ENCODE measurements around the gene BPIFA2. TPM values are rescaled to one million over a fixed set of nuclear protein-coding genes. Genes with fewer than 3 reads are reported as not detected.

Gene BPIFA2
- total and polyA plus RNA-seq, 9 of the 15 experiments (the other 6 are each of a cell fraction or from before 2014, with no cell fraction given), result not detected

GRCh38 chr20:33209789-33210188 lies 41.8 kb downstream of the BPIFA2 start (continued):
- TF ChIP-seq ARID4B (CRISPR knock-in tag; IDR thresholded peaks at IDR 0.05) (peak; percentile 63), ZBTB33 (CRISPR knock-in tag; IDR thresholded peaks at IDR 0.05) (no peak), ZNF431 (CRISPR knock-in tag; IDR thresholded peaks at IDR 0.05) (0 out of 2 replicates have a peak, but pooled peaks have one; percentile 30), E2F4 (CRISPR knock-in tag; IDR thresholded peaks at IDR 0.05; ENCODE audit: low read depth) (peak; percentile 86), SRF (CRISPR knock-in tag; IDR thresholded peaks at IDR 0.05) (peak in 1 of 2 experiments; percentile 73; a peak in 1 of 4 replicates), NR1H2 (CRISPR knock-in tag; IDR thresholded peaks at IDR 0.05) (no peak), MAZ (CRISPR knock-in tag; conservative IDR thresholded peaks at IDR 0.05 in 1 of 2, IDR thresholded peaks at IDR 0.05 in 1 of 2) (peak; percentile 40 to 88; a peak in 2 of 4 replicates), VEZF1 (CRISPR knock-in tag; IDR thresholded peaks at IDR 0.05) (peak; percentile 68), FOXA3 (CRISPR knock-in tag; conservative IDR thresholded peaks at IDR 0.05 in 1 of 2, IDR thresholded peaks at IDR 0.05 in 1 of 2) (peak in 1 of 2 experiments; percentile 59; a peak in 1 of 4 replicates), ZNF263 (CRISPR knock-in tag; IDR thresholded peaks at IDR 0.05; ENCODE audit: borderline replicate concordance) (0 out of 2 replicates have a peak, but pooled peaks have one; percentile 29), MNT (conservative IDR thresholded peaks at IDR 0.05) (0 out of 4 replicates have a peak, but pooled peaks of 1 of the 2 experiments have one; percentile 32), SMAD4 (CRISPR knock-in tag; conservative IDR thresholded peaks at IDR 0.05) (0 out of 2 replicates have a peak, but pooled peaks have one; percentile 45), BCL6 (CRISPR knock-in tag; IDR thresholded peaks at IDR 0.05) (0 out of 2 replicates have a peak, but pooled peaks have one; percentile 31), USF1 (CRISPR knock-in tag; IDR thresholded peaks at IDR 0.05) (peak; percentile 33; the same call in 1 of the 2 replicates)
